Right cardiac atrium (tissue), 5 donors: Measurements from ENCODE around the gene ABI3BP. TPM values are rescaled to one million over a fixed set of nuclear protein-coding genes. Genes with fewer than 3 reads are reported as not detected.

Source experiments
- ATAC-seq, 2 donors: fragments of 200-7000 bp; cut with Tn5 transposase; one replicate each; pipeline versions ENCODE4 v1.8.0 to v1.9.1; 2020; ENCODE audit warnings: moderate library complexity in 2 of 2, mild to moderate bottlenecking in 1 of 2
- DNase-seq, 3 donors: peaks; one replicate each; pipeline ENCODE4 v3.0.0-alpha.2; 2020
- H3K27ac ChIP-seq: one replicate; pipeline ENCODE4 v1.5.1; 2013; ENCODE audit warnings: mild to moderate bottlenecking, low read length, control low read depth, moderate library complexity
- H3K27me3 ChIP-seq: one replicate; pipeline ENCODE4 v1.6.1; 2013; ENCODE audit not compliant: control insufficient read depth, insufficient read depth
- H3K4me1 ChIP-seq: one replicate; pipeline ENCODE4 v1.6.1; 2013; ENCODE audit warnings: low read length; ENCODE audit not compliant: control insufficient read depth, insufficient read depth
- H3K4me3 ChIP-seq: one replicate; pipeline ENCODE4 v1.5.1; 2013; ENCODE audit warnings: low read length, control low read depth
- H3K9me3 ChIP-seq: one replicate; pipeline ENCODE4 v1.6.1; 2013; ENCODE audit warnings: low read length; ENCODE audit not compliant: control insufficient read depth
- WGBS: extraction: QIAGEN DNeasy Blood & Tissue Kit; methylation state at CpG from one replicate; pipeline ENCODE4 v1.1.7; 2013; 5-methylcytosine and 5-hydroxymethylcytosine counted together
- intact Hi-C, 4 donors: fragments of 100-400 bp; cut with DNase I; formaldehyde crosslinking; loops; one replicate each; pipeline versions ENCODE4 v1.11.0 to v1.14.0; 2022 to 2023
- polyA plus RNA-seq: library from polyadenylated mRNA; stranded (reverse); fragments of 200-250 nt; gene quantifications from one replicate; pipeline ENCODE4 v1.2.3, GENCODE V29; 2013
- total RNA-seq, 4 donors: library from RNA; stranded (reverse); fragmentation: NEBNext Ultra II Directional; extraction: Animal tissue kit (Norgen Biotek cat#: 25700); gene quantifications; one replicate each; pipeline ENCODE4 v1.2.1, GENCODE V29; 2021
- donor health status: healthy with polysubstance abuse.
- donor health status: DM: no; HTN: yes; CAD: no.
- donor health status: DM: no; HTN: no; CAD: no.
- donor health status: DM: no; HTN: yes; CAD: no; lungs with severe emphysema.
- donor health status: DM: yes; HTN: yes; CAD: no.

The ABI3BP gene
- total and polyA plus RNA-seq, 5 donors: 14.5 to 69.5 (median 49.7) TPM

- no peak for ATAC-seq
These were observed 286.9 kb downstream of the ABI3BP start for GRCh38 chr3:100706365-100706764.

GRCh38 chr3:100703865-100704264, 289.4 kb downstream of the ABI3BP start:
- ATAC-seq (no peak), DNase-seq (no peak)
- Histone ChIP-seq H3K4me1 (no peaks in the 10 kb centered on the region), H3K9me3 (no peaks in the 10 kb centered on the region), H3K27me3 (peaks cover 2% of the 10 kb centered on the region), H3K27ac (no peak overlapping the region), H3K4me3 (no peak overlapping the region)
- WGBS: 75% methylated on average over 4 of the region's 4 CpGs
- intact Hi-C loops: no loop called here

More at GRCh38 chr3:100706365-100706764, 286.9 kb downstream of the ABI3BP start:
- no peak for DNase-seq
- Histone ChIP-seq H3K27ac (no peak overlapping the region), H3K27me3 (peaks cover 2% of the 10 kb centered on the region), H3K9me3 (no peaks in the 10 kb centered on the region), H3K4me3 (no peak overlapping the region), H3K4me1 (no peaks in the 10 kb centered on the region)
- intact Hi-C loops: no loop called here
- WGBS: 68% methylated on average over 3 of the region's 3 CpGs

DNA sequence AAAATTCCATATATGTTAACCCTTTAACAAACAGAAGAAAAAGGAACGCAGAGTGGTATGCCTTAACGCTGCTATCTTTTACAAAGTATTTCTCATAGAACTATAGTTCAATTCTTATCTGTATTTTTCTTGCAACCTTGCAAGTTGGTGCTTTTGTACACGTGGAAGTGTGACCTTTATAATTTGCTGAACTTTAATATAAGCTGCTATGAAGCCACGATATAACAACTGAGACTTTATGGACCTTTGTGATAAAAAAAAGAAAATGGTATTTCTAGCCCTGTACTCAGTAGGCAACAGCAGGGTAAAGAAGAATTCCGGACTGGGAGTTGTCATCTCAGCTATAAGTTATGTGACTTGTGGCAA, 290.3 kb downstream of the ABI3BP start:
- Histone ChIP-seq H3K4me3 (no peak overlapping the region), H3K27me3 (peaks cover 2% of the 10 kb centered on the region), H3K27ac (no peak overlapping the region), H3K9me3 (no peaks in the 10 kb centered on the region), H3K4me1 (no peaks in the 10 kb centered on the region)
- intact Hi-C loops: no loop called here
- ATAC-seq (no peak), DNase-seq (no peak)
- 69% methylated on average over 5 of the region's 5 CpGs for WGBS

- Histone ChIP-seq H3K4me3 (no peak overlapping the region), H3K27ac (no peak overlapping the region), H3K9me3 (no peaks in the 10 kb centered on the region), H3K4me1 (no peaks in the 10 kb centered on the region), H3K27me3 (peaks cover 2% of the 10 kb centered on the region)
- ATAC-seq (no peak), DNase-seq (no peak)
- 77% methylated on average over 4 of the region's 4 CpGs for WGBS
- intact Hi-C loops: no loop called here
These were observed 290.9 kb downstream of the ABI3BP start for GRCh38 chr3:100702082-100702979.

DNA sequence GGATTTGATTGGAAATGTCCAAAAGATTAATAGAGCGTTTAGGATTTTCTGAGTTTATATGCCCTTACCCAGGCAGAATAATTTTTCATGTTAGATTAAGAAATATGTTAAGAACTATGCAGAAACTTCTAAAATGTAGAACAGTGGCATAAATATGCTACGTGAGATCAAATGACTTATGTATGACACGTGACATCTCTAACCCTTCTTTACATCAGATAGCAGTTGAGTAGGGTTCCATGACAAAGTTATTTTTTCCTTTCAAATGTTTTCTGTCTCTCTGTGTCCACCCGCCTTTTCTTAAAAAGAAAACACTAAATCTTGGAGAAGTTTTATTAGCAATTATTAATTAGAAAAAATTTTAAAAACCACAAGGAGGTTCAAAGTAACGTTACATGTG, 292.5 kb downstream of the ABI3BP start:
- WGBS: 85% methylated on average over 5 of the region's 5 CpGs
- intact Hi-C loops: no loop called here
- no peak for ATAC-seq

More for the DNA sequence above, 292.5 kb downstream of the ABI3BP start:
- no peaks in the 10 kb centered on the region for H3K9me3 ChIP-seq
- no peak overlapping the region for H3K27ac ChIP-seq
- no peak overlapping the region for H3K4me3 ChIP-seq
- DNase-seq: no peak
- H3K27me3 ChIP-seq: no peaks in the 10 kb centered on the region
- H3K4me1 ChIP-seq: no peaks in the 10 kb centered on the region
